ENCODE results near the gene KCNIP4.

GRCh38 chr4:21792736-21793135, 155.8 kb downstream of the KCNIP4 start:
- TF ChIP-seq CTCF (conservative IDR thresholded peaks at IDR 0.05; ENCODE audit: low read length) (no peak), EZH2phosphoT487 (IDR thresholded peaks at IDR 0.05; ENCODE audit: borderline replicate concordance) (no peak)
